GOT3 (cell line): ENCODE measurements around the gene COG5.

Source experiments
- DNase-seq: peaks from one replicate; lab custom pipeline; 2025; ENCODE audit warnings: mixed read lengths; lab: John Stamatoyannopoulos, UW

Gene COG5

GRCh38 chr7:107505997-107506673, 57.6 kb downstream of the COG5 start:
- no peak for DNase-seq

DNA sequence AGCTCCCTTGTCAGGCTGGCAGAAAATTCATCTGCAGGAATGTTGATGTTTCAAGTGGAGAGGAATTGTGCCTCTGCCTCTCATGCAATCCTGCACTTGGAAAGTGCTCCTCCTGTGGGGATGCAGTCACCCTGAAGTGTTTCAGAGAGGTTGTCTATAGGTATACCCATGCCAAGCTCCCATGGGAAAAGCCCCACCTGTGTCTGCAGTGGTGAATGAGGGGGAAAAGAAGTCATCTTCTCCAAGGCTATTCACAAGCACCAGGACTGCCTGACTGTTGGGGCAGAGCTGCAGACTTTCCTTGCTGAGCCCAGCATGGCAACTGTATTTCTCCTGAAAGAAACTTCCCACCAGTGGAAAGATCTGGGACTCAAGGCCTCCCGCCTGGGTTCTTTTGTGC, 58.4 kb downstream of the COG5 start:
- no peak for DNase-seq

DNA sequence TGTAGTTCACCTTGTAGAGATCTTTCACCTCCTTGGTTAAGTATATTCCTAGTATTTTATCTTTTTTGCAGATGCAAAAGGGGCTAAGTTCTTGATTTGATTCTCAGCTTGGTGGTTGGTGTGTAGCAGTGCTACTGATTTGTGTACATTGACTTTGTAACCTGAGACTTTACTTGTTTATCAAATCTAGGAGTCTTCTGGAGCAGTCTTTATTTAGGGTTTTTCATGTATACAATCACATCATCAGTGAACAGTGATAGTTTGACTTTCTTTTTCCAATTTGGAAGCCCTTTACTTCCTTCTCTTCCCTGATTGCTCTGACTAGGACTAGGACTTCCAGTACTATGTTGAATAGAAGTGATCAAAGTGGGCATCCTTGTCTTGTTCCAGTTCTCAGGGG, 60.0 kb downstream of the COG5 start:
- no peak for DNase-seq

- no peak for DNase-seq
Observed at GRCh38 chr7:107502797-107503196, 60.9 kb downstream of the COG5 start.

DNA sequence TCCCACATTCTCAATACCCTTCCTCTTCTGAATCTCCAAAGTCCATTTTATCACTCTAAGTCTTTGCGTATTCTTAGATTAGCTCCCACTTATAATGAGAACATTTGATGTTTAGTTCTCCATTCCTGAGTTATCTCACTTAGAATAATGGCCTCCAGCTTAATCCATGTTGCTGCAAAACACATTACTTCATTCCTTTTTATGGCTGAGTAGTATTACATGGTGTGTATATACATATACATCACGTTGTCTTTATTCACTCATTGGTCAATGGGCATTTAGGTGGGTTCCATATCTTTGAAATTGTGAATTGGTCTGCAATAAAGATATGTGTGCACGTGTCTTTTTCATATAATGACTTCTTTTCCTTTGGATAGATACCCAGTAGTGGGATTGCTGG, 61.6 kb downstream of the COG5 start:
- DNase-seq = no peak

DNA sequence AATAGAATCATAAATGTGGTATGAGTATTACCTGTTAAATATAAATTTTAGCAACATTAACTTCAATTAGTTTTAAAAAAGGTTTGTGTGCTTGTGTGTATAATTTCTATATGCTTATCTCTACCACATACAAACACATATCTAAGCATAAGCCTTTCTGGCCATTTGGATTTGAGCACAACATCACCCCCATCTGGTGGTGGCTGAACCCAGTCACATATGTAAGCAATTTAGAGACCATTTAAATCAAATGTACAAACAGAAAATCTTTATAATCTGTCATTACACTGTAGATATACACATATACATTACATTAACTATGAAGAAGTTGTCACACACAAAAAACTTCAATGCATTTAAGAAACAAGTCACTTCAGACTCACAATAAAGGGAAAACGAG, 62.1 kb downstream of the COG5 start:
- DNase-seq = no peak

DNA sequence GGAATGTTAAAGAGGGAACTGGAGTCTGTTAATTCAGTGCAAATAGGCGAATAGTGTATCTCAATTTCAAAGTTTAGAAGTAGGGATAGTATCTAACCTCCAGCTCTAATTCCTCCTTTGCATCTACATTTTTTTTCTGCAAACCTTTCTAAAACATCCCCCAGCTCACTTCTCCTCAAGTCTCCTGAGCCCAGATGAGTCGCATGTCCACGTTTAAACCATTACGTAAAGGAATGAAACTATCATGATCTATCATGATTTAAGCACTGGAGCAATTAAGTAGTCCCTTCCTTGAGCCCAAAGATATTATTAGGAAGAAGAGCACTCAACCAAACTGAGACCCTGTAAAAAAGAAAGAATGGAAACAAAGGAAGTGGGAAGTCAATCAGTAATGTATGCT, 64.0 kb downstream of the COG5 start:
- no peak for DNase-seq

- DNase-seq = no peak
Observed at GRCh38 chr7:107495516-107495915, 68.2 kb downstream of the COG5 start.

GRCh38 chr7:107494884-107495283, 68.8 kb downstream of the COG5 start:
- DNase-seq = no peak

GRCh38 chr7:107494315-107494751, 69.4 kb downstream of the COG5 start:
- DNase-seq = no peak

- no peak for DNase-seq
Observed at GRCh38 chr7:107492875-107493274, 70.8 kb downstream of the COG5 start.

DNA sequence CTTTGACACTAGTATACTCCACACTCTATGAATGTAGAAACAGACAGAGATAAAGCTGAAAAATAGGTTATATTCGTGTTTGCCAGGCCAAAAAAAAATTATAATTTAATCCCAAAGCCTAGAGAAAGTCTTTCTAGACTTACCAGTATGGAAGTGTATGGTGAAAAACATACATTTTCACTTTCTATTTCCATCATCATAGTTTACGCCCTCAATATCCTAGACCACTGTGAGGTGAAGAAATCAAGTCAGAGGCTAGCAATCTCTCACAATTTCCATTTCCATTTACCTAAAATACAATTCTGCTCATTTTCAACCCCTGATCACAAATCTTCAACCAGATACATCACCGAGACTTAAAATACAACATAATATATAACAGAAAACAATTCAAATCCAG, 77.7 kb downstream of the COG5 start:
- DNase-seq = no peak

- DNase-seq = no peak
Observed at GRCh38 chr7:107482571-107482970, 81.1 kb downstream of the COG5 start.

- no peak for DNase-seq
Observed at GRCh38 chr7:107480932-107481331, 82.8 kb downstream of the COG5 start.

GRCh38 chr7:107479303-107479702, 84.4 kb downstream of the COG5 start:
- DNase-seq = no peak

GRCh38 chr7:107474104-107474521, 89.6 kb downstream of the COG5 start:
- DNase-seq = no peak

DNA sequence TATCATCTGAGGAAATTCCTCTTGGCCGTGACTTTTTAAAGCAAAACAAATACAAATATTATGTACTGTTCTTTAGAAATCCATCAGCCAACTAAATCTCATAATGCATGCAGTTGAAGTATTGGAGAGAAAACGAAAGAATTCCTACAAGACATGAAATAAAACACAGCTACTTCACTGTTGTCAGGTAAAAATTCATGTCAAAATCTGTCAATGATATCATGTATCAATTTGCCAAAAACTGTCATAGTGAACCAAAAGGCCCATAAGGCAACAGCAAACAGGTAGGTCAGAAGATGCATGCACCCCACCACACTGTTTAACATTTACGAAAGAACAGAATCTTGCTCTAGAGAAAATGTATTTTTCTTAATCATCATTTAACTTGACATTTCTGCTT, 91.6 kb downstream of the COG5 start:
- DNase-seq = no peak

- no peak for DNase-seq
Observed at GRCh38 chr7:107471292-107472070, 92.2 kb downstream of the COG5 start.

GRCh38 chr7:107469929-107470328, 93.8 kb downstream of the COG5 start, which contains the start of gene GPR22:
Gene GPR22, plus strand, starts transcription at chr7:107470057. Its CDS starts 4,004 bp downstream, at chr7:107474061.
- DNase-seq = no peak

- DNase-seq = no peak
Observed at GRCh38 chr7:107468824-107469223, 94.9 kb downstream of the COG5 start.

- no peak for DNase-seq
Observed at GRCh38 chr7:107467972-107468371, 95.7 kb downstream of the COG5 start.

DNA sequence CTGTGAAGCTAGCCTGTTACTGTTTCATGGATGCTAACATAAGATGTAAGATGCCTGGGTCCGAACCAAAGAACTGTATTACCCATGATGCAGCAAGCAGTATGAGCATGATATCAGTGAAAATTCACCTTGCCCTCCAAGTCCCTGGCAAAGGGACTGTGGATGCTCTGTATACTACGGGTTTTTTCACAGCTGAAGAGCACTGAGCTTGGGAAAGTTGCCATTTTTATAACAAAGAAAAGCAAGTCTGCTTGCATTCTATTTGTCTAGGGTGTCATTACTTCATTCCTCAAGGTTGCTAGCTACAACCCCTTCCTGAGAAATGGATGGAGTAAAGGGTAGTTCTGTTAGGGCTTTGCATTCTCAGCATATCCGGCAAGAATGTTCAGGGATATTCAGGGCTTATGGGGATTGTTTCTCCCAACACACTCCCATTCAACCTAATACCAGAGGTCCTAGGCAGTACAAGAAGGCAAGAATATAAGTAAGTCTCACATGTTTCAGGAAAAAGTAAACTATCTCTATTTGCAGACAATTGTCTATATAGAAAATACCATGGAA, 99.0 kb downstream of the COG5 start:
- DNase-seq = no peak
